HG03457 (cell line): ENCODE data around the gene TARM1.

Experiments used
- ATAC-seq: cut with Tn5 transposase; IDR thresholded peaks from one replicate; pipeline ENCODE4 v1.9.1; 2021; ENCODE audit warnings: moderate number of reproducible peaks; ENCODE audit not compliant: unreplicated experiment

Gene TARM1

GRCh38 chr19:54081032-54081431 is at the start of gene TARM1:
TARM1 (minus strand) TSS chr19:54081365; CDS start chr19:54081340, 25 bp downstream.
- ATAC-seq, result no peak

- no peak for ATAC-seq
Observed at GRCh38 chr19:54129617-54129996, 48.4 kb upstream of the TARM1 start.

GRCh38 chr19:54128796-54129616 is 47.8 kb upstream of the TARM1 start:
- no peak for ATAC-seq

GRCh38 chr19:54128441-54128725 is 47.2 kb upstream of the TARM1 start:
- no peak for ATAC-seq

GRCh38 chr19:54127688-54128440 is 46.7 kb upstream of the TARM1 start:
- no peak for ATAC-seq

GRCh38 chr19:54125713-54126112 is 44.5 kb upstream of the TARM1 start:
- no peak for ATAC-seq

- no peak for ATAC-seq
Observed at GRCh38 chr19:54124393-54124792, 43.2 kb upstream of the TARM1 start.

GRCh38 chr19:54123682-54124081 is 42.5 kb upstream of the TARM1 start:
- no peak for ATAC-seq

GRCh38 chr19:54121259-54121658 is 40.1 kb upstream of the TARM1 start:
- no peak for ATAC-seq

- ATAC-seq, result peak; percentile 66
Observed at GRCh38 chr19:54115109-54116063, 34.2 kb upstream of the TARM1 start, which contains the start of the genes PRPF31 and TFPT. PRPF31 (plus strand) TSS chr19:54115754; CDS start chr19:54118279, 2,525 bp downstream. TFPT (minus strand) TSS chr19:54115657; CDS start chr19:54115269, 388 bp downstream.

GRCh38 chr19:54114340-54115108 is 33.4 kb upstream of the TARM1 start:
- ATAC-seq, result no peak

GRCh38 chr19:54109651-54110050 is 28.5 kb upstream of the TARM1 start:
- ATAC-seq, result no peak

GRCh38 chr19:54108496-54108895 is 27.3 kb upstream of the TARM1 start:
- no peak for ATAC-seq

GRCh38 chr19:54107876-54108490 is 26.8 kb upstream of the TARM1 start:
- ATAC-seq, result no peak

GRCh38 chr19:54106716-54107115 is 25.6 kb upstream of the TARM1 start:
- no peak for ATAC-seq

GRCh38 chr19:54105796-54106195 is 24.6 kb upstream of the TARM1 start:
- ATAC-seq, result no peak

GRCh38 chr19:54104998-54105715 is 24.0 kb upstream of the TARM1 start:
- no peak for ATAC-seq

GRCh38 chr19:54102421-54103169 is 21.4 kb upstream of the TARM1 start, which contains the start of gene NDUFA3:
NDUFA3 (plus strand) TSS chr19:54102855; CDS start chr19:54102879, 24 bp downstream.
- peak; percentile 79 for ATAC-seq
